SK-N-SH treated with all-trans-retinoic acid at 6 μM for 48 hours (cell line): ENCODE data around the gene AXIN1.

Source experiments
- ATAC-seq: fragments of 200-7000 bp; cut with Tn5 transposase; 3 replicates; pipeline ENCODE4 v1.9.1; 2020; ENCODE audit warnings: mild to moderate bottlenecking, moderate library complexity
- CSDC2 ChIP-seq: fragments of 250-450 bp; sonication (Bioruptor Pico); IDR thresholded peaks from 2 replicates; pipeline ENCODE4 v1.5.0; 2020; ENCODE audit warnings: mild to moderate bottlenecking, moderate library complexity
- CSRNP3 ChIP-seq: fragments of 250-450 bp; sonication (Bioruptor Pico); IDR thresholded peaks from 2 replicates; pipeline ENCODE4 v1.5.1; 2021; ENCODE audit warnings: mild to moderate bottlenecking, moderate library complexity
- ESRRG ChIP-seq: fragments of 250-450 bp; sonication (Bioruptor Pico); IDR thresholded peaks from 2 replicates; pipeline ENCODE4 v1.6.1; 2021; ENCODE audit warnings: mild to moderate bottlenecking
- GLIS3 ChIP-seq: fragments of 250-450 bp; sonication (Bioruptor Pico); IDR thresholded peaks from 2 replicates; pipeline ENCODE4 v1.5.0; 2020; ENCODE audit warnings: mild to moderate bottlenecking, moderate library complexity
- OSR1 ChIP-seq: fragments of 250-450 bp; sonication (Bioruptor Pico); IDR thresholded peaks from 2 replicates; pipeline ENCODE4 v1.8.0; 2022; ENCODE audit warnings: moderate library complexity, mild to moderate bottlenecking, inconsistent platforms
- PATZ1 ChIP-seq: fragments of 250-450 bp; sonication (Bioruptor Pico); IDR thresholded peaks from 2 replicates; pipeline ENCODE4 v1.8.0; 2020; ENCODE audit warnings: mild to moderate bottlenecking, moderate library complexity, borderline replicate concordance
- POU6F1 ChIP-seq: fragments of 250-450 bp; sonication (Bioruptor Pico); IDR thresholded peaks from 2 replicates; pipeline ENCODE4 v1.8.0; 2021; ENCODE audit warnings: low read depth, mild to moderate bottlenecking, moderate library complexity, borderline replicate concordance
- PPARA ChIP-seq: fragments of 250-450 bp; sonication (Bioruptor Pico); IDR thresholded peaks from 2 replicates; pipeline ENCODE4 v1.5.0; 2020; ENCODE audit warnings: mild to moderate bottlenecking, borderline replicate concordance
- SNAI2 ChIP-seq: fragments of 250-450 bp; sonication (Bioruptor Pico); IDR thresholded peaks from 2 replicates; pipeline ENCODE4 v1.5.0; 2020; ENCODE audit warnings: mild to moderate bottlenecking, moderate library complexity
- TCF4 ChIP-seq: fragments of 250-450 bp; sonication (Bioruptor Pico); IDR thresholded peaks from 2 replicates; pipeline ENCODE4 v1.8.0; 2021; ENCODE audit warnings: mild to moderate bottlenecking, moderate library complexity, borderline replicate concordance
- TOX ChIP-seq: fragments of 250-450 bp; sonication (Bioruptor Pico); IDR thresholded peaks from 2 replicates; pipeline ENCODE4 v1.8.0; 2021; ENCODE audit warnings: mild to moderate bottlenecking, moderate library complexity, borderline replicate concordance
- TSHZ2 ChIP-seq: fragments of 250-450 bp; sonication (Bioruptor Pico); IDR thresholded peaks from 2 replicates; pipeline ENCODE4 v1.5.0; 2020; ENCODE audit warnings: mild to moderate bottlenecking, moderate library complexity
- ZC3H10 ChIP-seq: fragments of 250-450 bp; sonication (Bioruptor Pico); IDR thresholded peaks from 2 replicates; pipeline ENCODE4 v1.5.1; 2021; ENCODE audit warnings: mild to moderate bottlenecking, moderate library complexity
- ZFP3 ChIP-seq: fragments of 250-450 bp; sonication (Bioruptor Pico); IDR thresholded peaks from 2 replicates; pipeline ENCODE4 v1.5.0; 2020; ENCODE audit warnings: mild to moderate bottlenecking, moderate library complexity
- ZFP30 ChIP-seq: fragments of 450-650 bp; formaldehyde crosslinking; IDR thresholded peaks from 2 replicates; pipeline ENCODE4 v1.5.0; 2022; ENCODE audit warnings: mild to moderate bottlenecking, moderate library complexity
- ZNF565 ChIP-seq: fragments of 450-650 bp; formaldehyde crosslinking; conservative IDR thresholded peaks from 2 replicates; pipeline ENCODE4 v1.5.0; 2020; ENCODE audit warnings: low read depth, mild to moderate bottlenecking, moderate library complexity
- ZNF8 ChIP-seq: fragments of 450-650 bp; formaldehyde crosslinking; IDR thresholded peaks from 2 replicates; pipeline ENCODE4 v1.5.0; 2020; ENCODE audit warnings: mild to moderate bottlenecking, moderate library complexity

Gene AXIN1

GRCh38 chr16:281660-282255 lies 70.8 kb downstream of the AXIN1 start (continued):
- TF ChIP-seq TSHZ2 (CRISPR knock-in tag): no peak
- no peak for TF ChIP-seq ZFP3 (CRISPR knock-in tag)
- TF ChIP-seq POU6F1: no peak
- TF ChIP-seq ZNF565 (CRISPR knock-in tag): no peak

- no peak; the same call in 2 of the 3 replicates for ATAC-seq
- TF ChIP-seq ZC3H10 (CRISPR knock-in tag) (no peak), ZNF565 (CRISPR knock-in tag) (no peak), ZNF8 (CRISPR knock-in tag) (no peak), POU6F1 (no peak), GLIS3 (no peak), TOX (CRISPR knock-in tag) (no peak), PATZ1 (CRISPR knock-in tag) (no peak), SNAI2 (CRISPR knock-in tag) (no peak), ZFP30 (CRISPR knock-in tag) (no peak), TSHZ2 (CRISPR knock-in tag) (no peak), ZFP3 (CRISPR knock-in tag) (no peak), OSR1 (CRISPR knock-in tag) (no peak), CSRNP3 (no peak)
Observed at GRCh38 chr16:280991-281659, 71.4 kb downstream of the AXIN1 start.

GRCh38 chr16:280552-280951 lies 72.0 kb downstream of the AXIN1 start, which contains the start of gene ARHGDIG:
Gene ARHGDIG, plus strand, starts transcription at chr16:280591. Its CDS starts 90 bp downstream, at chr16:280681.
- ATAC-seq: 0 out of 3 replicates have a peak, but pooled peaks have one; percentile 8
- TF ChIP-seq GLIS3 (no peak), ESRRG (CRISPR knock-in tag) (no peak), CSDC2 (CRISPR knock-in tag) (no peak), TOX (CRISPR knock-in tag) (no peak), ZFP30 (CRISPR knock-in tag) (no peak), OSR1 (CRISPR knock-in tag) (no peak), TCF4 (CRISPR knock-in tag) (no peak), PPARA (no peak)
- TF ChIP-seq, all 23 proteins: peak for 0
